HepG2 (cell line): ENCODE measurements around the gene SIVA1. TPM values are rescaled to one million over a fixed set of nuclear protein-coding genes. Genes with fewer than 3 reads are reported as not detected.

ENCODE experiments used
- ELF4 ChIP-seq: sonication (generic); formaldehyde crosslinking; IDR thresholded peaks from 2 replicates; pipeline ENCODE4 v1.5.0; 2020; ENCODE audit warnings: missing genetic modification reagents, mild to moderate bottlenecking, moderate library complexity, borderline replicate concordance
- PHF20 ChIP-seq: sonication (generic); formaldehyde crosslinking; IDR thresholded peaks from 2 replicates; pipeline ENCODE4 v1.5.0; 2020; ENCODE audit warnings: mild to moderate bottlenecking, missing genetic modification reagents
- SAFB2 ChIP-seq: sonication (generic); formaldehyde crosslinking; IDR thresholded peaks from 2 replicates; pipeline ENCODE4 v1.5.1; 2020; ENCODE audit warnings: missing genetic modification reagents, low read depth, mild to moderate bottlenecking, borderline replicate concordance
- SOX13 ChIP-seq, 3 experiments: fragments of 450-650 bp in 1 of 3; sonication (generic) in 1 of 3; formaldehyde crosslinking in 1 of 3; IDR thresholded peaks in 2 of 3; conservative IDR thresholded peaks in 1 of 3; 2 replicates each; pipeline versions ENCODE4 v1.5.0 to v1.6.1; 2016 to 2020; ENCODE audit warnings: antibody characterized with exemption in 1 of 3, mild to moderate bottlenecking in 1 of 3, missing compliant biosample characterization in 1 of 3, missing genetic modification reagents in 1 of 3, moderate library complexity in 1 of 3
- ZC3H4 ChIP-seq: sonication (generic); formaldehyde crosslinking; IDR thresholded peaks from 2 replicates; pipeline ENCODE4 v1.4.0; 2020; ENCODE audit warnings: missing genetic modification reagents, borderline replicate concordance
- ZNF136 ChIP-seq: sonication (generic); formaldehyde crosslinking; IDR thresholded peaks from 2 replicates; pipeline ENCODE4 v1.8.1; 2022; ENCODE audit warnings: low read depth, mild to moderate bottlenecking, moderate library complexity, missing genetic modification reagents
- ZNF260 ChIP-seq: sonication (generic); formaldehyde crosslinking; IDR thresholded peaks from 2 replicates; pipeline ENCODE4 v1.4.0; 2020; ENCODE audit warnings: missing genetic modification reagents, low read depth, mild to moderate bottlenecking, borderline replicate concordance
- ZNF557 ChIP-seq: sonication (generic); formaldehyde crosslinking; IDR thresholded peaks from 2 replicates; pipeline ENCODE4 v1.4.0; 2020; ENCODE audit warnings: missing genetic modification reagents
- ZNF724P ChIP-seq: sonication (generic); formaldehyde crosslinking; IDR thresholded peaks from 2 replicates; pipeline ENCODE4 v1.8.0; 2022; ENCODE audit warnings: missing genetic modification reagents, borderline replicate concordance
- ZNF775 ChIP-seq: sonication (generic); formaldehyde crosslinking; IDR thresholded peaks from 2 replicates; pipeline ENCODE4 v1.4.0; 2020; ENCODE audit warnings: missing genetic modification reagents, mild to moderate bottlenecking, moderate library complexity, borderline replicate concordance
- polyA plus RNA-seq, 8 experiments: library from polyadenylated mRNA; depleted of rRNA in 3 of 8; stranded (reverse) in 7 of 8; unstranded in 1 of 8; fragments of >200 nt; fragmentation: Illumina TruSeq in 4 of 8; extraction: Trizol in 4 of 8; gene quantifications; 2 replicates each; pipeline versions ENCODE4 v1.2.1 to v1.2.3, GENCODE V29; 2011 to 2016; ENCODE audit warnings: low read depth in 4 of 8, missing spikeins in 1 of 8, mixed read lengths in 1 of 8; ENCODE audit not compliant: insufficient read depth in 1 of 8
- total RNA-seq, 5 experiments: library from RNA; depleted of rRNA; stranded (reverse); fragments of >200 nt; fragmentation: Illumina TruSeq; extraction: Trizol; gene quantifications; 2 replicates each; pipeline ENCODE4 v1.2.3, GENCODE V29; 2016; ENCODE audit warnings: low read depth in 1 of 5
- TF ChIP-seq, protein P1 (sequence below): sonication (generic); formaldehyde crosslinking; conservative IDR thresholded peaks from 2 replicates; pipeline ENCODE4 v1.4.0; 2020; ENCODE audit warnings: missing genetic modification reagents
- TF ChIP-seq, protein P2 (sequence below), 2 experiments: sonication (generic) in 1 of 2; formaldehyde crosslinking in 1 of 2; IDR thresholded peaks; 2 replicates each; pipeline versions ENCODE4 v1.4.0 to v1.6.1; 2016 to 2020; ENCODE audit warnings: borderline replicate concordance in 1 of 2, low read depth in 1 of 2, mild to moderate bottlenecking in 1 of 2, missing genetic modification reagents in 1 of 2
- TF ChIP-seq, protein P3 (sequence below): sonication (generic); formaldehyde crosslinking; conservative IDR thresholded peaks from 2 replicates; pipeline ENCODE4 v1.5.0; 2020; ENCODE audit warnings: missing genetic modification reagents
- TF ChIP-seq, protein P4 (sequence below): sonication (generic); formaldehyde crosslinking; IDR thresholded peaks from 2 replicates; pipeline ENCODE4 v1.5.0; 2020; ENCODE audit warnings: mild to moderate bottlenecking, missing genetic modification reagents
- TF ChIP-seq, protein P5 (sequence below): sonication (generic); formaldehyde crosslinking; IDR thresholded peaks from 2 replicates; pipeline ENCODE4 v1.5.0; 2020; ENCODE audit warnings: missing genetic modification reagents

The SIVA1 gene
- total and polyA plus RNA-seq, 2 of the 13 experiments (the other 11 are each of a cell fraction or from before 2014, with no cell fraction given) = 123 to 186 TPM

DNA sequence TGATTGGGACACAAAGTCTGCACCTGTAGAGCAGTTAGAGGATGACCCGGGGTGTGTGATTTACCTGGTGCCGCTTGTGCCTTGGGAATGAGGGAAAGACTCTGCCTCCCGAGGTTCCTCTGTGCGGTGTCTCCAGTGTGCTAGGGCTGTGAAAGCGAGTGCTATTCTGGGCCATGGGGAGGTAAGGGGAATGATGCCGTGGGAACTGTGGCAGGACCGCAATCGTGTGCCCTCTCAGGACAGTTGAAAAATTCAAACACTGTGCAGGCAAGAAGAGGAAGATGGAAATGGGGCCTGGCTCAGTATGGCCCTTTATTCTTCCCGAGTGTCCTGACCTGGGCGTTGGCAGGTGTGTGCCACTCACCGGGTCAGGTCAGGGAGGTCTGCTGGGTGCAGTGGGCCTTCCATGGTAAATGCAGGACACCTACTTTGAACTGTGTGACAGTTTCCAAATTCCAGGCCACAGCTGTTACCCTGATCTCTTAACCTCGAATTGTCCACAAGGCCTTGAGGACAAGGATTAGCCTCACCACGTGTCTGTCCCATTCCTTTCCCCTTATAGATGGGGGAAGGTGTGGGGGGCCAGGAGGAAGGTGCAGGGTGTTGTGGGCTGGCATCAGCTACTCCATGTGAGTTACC lies 1.4 kb downstream of the SIVA1 start (continued):
- no peak for TF ChIP-seq SOX13 (IDR thresholded peaks at IDR 0.05)
- no peak for TF ChIP-seq SOX13 (CRISPR knock-in tag; conservative IDR thresholded peaks at IDR 0.05 in 1 of 2, IDR thresholded peaks at IDR 0.05 in 1 of 2)
- TF ChIP-seq ZNF775 (CRISPR knock-in tag) = no peak
- TF ChIP-seq, protein P1, sequence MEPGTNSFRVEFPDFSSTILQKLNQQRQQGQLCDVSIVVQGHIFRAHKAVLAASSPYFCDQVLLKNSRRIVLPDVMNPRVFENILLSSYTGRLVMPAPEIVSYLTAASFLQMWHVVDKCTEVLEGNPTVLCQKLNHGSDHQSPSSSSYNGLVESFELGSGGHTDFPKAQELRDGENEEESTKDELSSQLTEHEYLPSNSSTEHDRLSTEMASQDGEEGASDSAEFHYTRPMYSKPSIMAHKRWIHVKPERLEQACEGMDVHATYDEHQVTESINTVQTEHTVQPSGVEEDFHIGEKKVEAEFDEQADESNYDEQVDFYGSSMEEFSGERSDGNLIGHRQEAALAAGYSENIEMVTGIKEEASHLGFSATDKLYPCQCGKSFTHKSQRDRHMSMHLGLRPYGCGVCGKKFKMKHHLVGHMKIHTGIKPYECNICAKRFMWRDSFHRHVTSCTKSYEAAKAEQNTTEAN (CRISPR knock-in tag) = no peak
- TF ChIP-seq, protein P2, sequence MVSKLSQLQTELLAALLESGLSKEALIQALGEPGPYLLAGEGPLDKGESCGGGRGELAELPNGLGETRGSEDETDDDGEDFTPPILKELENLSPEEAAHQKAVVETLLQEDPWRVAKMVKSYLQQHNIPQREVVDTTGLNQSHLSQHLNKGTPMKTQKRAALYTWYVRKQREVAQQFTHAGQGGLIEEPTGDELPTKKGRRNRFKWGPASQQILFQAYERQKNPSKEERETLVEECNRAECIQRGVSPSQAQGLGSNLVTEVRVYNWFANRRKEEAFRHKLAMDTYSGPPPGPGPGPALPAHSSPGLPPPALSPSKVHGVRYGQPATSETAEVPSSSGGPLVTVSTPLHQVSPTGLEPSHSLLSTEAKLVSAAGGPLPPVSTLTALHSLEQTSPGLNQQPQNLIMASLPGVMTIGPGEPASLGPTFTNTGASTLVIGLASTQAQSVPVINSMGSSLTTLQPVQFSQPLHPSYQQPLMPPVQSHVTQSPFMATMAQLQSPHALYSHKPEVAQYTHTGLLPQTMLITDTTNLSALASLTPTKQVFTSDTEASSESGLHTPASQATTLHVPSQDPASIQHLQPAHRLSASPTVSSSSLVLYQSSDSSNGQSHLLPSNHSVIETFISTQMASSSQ (IDR thresholded peaks at IDR 0.05; ENCODE audit: low read depth) = no peak
- TF ChIP-seq, protein P2 (CRISPR knock-in tag; IDR thresholded peaks at IDR 0.05; ENCODE audit: borderline replicate concordance) = no peak
- TF ChIP-seq, protein P3, sequence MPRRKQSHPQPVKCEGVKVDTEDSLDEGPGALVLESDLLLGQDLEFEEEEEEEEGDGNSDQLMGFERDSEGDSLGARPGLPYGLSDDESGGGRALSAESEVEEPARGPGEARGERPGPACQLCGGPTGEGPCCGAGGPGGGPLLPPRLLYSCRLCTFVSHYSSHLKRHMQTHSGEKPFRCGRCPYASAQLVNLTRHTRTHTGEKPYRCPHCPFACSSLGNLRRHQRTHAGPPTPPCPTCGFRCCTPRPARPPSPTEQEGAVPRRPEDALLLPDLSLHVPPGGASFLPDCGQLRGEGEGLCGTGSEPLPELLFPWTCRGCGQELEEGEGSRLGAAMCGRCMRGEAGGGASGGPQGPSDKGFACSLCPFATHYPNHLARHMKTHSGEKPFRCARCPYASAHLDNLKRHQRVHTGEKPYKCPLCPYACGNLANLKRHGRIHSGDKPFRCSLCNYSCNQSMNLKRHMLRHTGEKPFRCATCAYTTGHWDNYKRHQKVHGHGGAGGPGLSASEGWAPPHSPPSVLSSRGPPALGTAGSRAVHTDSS = no peak
- no peak for TF ChIP-seq ZC3H4
- 0 out of 2 replicates have a peak, but pooled peaks have one; percentile 29 for TF ChIP-seq PHF20 (CRISPR knock-in tag)
- TF ChIP-seq, protein P4, sequence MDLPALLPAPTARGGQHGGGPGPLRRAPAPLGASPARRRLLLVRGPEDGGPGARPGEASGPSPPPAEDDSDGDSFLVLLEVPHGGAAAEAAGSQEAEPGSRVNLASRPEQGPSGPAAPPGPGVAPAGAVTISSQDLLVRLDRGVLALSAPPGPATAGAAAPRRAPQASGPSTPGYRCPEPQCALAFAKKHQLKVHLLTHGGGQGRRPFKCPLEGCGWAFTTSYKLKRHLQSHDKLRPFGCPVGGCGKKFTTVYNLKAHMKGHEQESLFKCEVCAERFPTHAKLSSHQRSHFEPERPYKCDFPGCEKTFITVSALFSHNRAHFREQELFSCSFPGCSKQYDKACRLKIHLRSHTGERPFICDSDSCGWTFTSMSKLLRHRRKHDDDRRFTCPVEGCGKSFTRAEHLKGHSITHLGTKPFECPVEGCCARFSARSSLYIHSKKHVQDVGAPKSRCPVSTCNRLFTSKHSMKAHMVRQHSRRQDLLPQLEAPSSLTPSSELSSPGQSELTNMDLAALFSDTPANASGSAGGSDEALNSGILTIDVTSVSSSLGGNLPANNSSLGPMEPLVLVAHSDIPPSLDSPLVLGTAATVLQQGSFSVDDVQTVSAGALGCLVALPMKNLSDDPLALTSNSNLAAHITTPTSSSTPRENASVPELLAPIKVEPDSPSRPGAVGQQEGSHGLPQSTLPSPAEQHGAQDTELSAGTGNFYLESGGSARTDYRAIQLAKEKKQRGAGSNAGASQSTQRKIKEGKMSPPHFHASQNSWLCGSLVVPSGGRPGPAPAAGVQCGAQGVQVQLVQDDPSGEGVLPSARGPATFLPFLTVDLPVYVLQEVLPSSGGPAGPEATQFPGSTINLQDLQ = peak; percentile 44; the same call in 1 of the 2 replicates
- no peak for TF ChIP-seq ZNF260 (CRISPR knock-in tag)
- no peak for TF ChIP-seq ELF4
- no peak for TF ChIP-seq ZNF724P (CRISPR knock-in tag)
- TF ChIP-seq, protein P5, sequence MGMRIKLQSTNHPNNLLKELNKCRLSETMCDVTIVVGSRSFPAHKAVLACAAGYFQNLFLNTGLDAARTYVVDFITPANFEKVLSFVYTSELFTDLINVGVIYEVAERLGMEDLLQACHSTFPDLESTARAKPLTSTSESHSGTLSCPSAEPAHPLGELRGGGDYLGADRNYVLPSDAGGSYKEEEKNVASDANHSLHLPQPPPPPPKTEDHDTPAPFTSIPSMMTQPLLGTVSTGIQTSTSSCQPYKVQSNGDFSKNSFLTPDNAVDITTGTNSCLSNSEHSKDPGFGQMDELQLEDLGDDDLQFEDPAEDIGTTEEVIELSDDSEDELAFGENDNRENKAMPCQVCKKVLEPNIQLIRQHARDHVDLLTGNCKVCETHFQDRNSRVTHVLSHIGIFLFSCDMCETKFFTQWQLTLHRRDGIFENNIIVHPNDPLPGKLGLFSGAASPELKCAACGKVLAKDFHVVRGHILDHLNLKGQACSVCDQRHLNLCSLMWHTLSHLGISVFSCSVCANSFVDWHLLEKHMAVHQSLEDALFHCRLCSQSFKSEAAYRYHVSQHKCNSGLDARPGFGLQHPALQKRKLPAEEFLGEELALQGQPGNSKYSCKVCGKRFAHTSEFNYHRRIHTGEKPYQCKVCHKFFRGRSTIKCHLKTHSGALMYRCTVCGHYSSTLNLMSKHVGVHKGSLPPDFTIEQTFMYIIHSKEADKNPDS (CRISPR knock-in tag) = no peak
- TF ChIP-seq SAFB2 (CRISPR knock-in tag) = no peak; the same call in 1 of the 2 replicates
- TF ChIP-seq ZNF557 = no peak
- TF ChIP-seq ZNF136 (CRISPR knock-in tag) = no peak
